Measurements from ENCODE around the gene GRK6. TPM values are rescaled to one million over a fixed set of nuclear protein-coding genes. Genes with fewer than 3 reads are reported as not detected.
A peak's percentile ranks its signal among the peaks of the same experiment; 100 is the strongest.

GRK6 gene
- total RNA-seq, 1 experiment from 2014 or later: 42.3 TPM

DNA sequence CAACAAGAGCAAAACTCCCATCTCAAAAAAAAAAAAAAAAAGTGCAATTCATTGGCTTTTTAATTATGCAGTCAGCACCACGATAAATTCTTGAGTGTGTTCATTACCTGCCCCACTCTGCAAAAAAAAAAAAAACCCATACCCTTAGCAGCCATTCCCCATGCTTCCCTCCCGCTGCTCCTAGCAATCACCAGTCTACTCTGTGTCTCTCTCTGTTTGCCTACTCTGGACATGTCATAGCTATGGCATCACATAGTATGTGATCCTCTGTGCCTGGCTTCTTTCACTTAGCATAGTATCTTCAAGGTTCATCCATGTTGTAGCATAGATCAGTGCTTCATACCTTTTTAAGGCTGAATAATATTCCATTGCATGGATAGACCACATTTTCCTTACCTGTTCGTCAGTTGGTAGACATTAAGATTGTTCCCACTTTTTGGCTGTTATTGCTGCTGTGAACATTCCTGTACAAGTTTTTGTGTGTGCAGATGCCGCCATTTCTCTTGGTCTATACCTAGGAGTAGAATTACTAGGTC is 13.1 kb downstream of the GRK6 start:
- DNase-seq (ENCODE audit: low read depth): no peak

DNA sequence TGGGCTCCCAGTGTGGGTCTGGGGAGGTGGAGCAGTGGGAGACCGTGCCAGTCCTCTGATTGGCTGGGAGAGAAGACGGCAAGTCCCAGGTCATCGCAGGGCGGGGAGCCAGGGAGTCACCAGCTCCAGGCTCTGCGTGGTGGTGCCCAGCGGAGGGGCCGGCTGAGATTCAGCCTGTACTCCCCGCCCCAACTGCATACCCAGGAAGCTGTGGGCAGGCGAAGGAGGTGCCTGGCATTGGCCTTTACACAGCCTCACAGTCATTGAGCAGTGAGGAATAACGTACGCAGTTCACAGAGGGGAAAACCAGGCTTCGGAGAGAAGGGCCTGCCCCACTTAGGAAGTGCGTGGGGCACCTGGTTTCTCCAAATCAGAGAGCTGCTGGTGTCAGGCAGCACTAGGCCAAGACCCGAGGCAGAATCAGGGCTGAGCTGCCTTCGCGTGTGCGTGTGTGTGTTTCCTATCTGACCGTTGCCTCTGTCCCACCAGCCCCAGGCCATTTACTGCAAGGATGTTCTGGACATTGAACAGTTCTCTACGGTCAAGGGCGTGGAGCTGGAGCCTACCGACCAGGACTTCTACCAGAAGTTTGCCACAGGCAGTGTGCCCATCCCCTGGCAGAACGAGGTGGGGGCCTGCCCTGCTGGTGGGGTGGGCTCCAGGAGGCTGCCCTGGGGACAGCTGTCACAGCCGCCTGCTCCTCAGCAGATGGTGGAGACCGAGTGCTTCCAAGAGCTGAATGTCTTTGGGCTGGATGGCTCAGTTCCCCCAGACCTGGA is 13.9 kb downstream of the GRK6 start:
- no peak for DNase-seq (ENCODE audit: low read depth)

DNA sequence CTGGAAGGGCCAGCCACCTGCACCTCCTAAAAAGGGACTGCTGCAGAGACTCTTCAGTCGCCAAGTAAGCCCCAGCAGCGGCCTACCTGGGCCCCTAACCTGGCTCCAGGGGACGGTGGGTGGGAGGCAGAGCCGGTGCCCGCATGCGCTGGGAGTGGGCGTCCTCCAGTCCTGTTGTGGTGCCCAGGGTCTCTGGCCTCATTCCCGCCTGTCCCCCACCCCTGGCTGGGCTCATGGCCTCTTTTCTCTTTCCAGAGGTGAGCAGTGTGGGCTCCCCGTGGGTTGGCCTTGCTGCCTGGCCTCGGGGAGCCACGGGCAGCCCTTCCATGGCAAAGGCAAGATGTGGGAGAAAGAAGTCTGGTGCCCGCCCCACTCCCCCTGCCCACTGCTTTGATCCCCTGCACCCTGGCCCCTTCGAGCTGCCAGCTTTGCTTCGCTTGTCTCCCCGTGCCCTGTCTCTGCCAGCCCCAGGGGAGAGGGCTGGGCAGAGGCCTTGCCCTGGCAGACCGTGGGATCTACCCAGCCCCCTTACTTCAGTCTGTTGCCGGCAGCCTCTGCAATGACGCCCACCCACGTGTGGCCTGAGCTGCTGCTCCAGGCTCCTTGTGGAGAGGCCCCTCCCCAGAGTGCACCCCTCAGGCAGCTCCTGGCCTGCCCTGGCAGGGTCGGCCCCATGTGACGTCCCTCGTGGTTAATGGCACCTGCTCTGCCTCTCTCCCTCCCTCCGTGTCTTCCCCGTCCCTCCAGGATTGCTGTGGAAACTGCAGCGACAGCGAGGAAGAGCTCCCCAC is 14.7 kb downstream of the GRK6 start:
- DNase-seq (ENCODE audit: low read depth): no peak

DNA sequence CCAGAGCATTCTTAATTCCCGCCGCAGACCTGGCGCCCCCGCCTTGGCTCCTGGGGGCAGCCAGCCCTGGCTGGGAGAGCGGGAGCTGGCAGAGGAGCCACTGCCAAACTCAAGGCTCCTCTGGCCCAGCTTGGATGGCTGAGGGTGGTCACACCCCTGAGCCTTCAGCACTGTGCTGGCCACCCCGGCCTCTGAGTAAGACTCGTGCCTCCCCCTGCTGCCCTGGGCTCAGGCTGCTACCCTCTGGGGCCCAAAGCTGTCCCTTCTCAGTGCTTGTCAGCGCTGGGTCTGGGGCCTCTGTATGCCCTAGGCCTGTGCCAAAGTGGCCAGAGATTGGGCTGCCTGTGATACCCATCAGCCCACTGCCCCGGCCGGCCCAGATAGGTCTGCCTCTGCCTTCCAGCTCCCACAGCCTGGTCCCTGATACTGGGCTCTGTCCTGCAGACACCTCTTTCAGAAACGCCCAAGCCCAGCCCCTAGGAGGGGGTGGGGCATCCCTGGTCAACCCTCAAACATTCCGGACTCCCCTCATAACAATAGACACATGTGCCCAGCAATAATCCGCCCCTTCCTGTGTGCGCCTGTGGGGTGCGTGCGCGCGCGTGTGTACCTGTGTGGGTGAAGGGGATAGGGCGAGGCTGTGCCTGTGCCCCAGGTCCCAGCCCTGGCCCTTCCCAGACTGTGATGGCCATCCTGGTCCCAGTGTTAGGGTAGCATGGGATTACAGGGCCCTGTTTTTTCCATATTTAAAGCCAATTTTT is 15.8 kb downstream of the GRK6 start:
- DNase-seq (ENCODE audit: low read depth): no peak

DNA sequence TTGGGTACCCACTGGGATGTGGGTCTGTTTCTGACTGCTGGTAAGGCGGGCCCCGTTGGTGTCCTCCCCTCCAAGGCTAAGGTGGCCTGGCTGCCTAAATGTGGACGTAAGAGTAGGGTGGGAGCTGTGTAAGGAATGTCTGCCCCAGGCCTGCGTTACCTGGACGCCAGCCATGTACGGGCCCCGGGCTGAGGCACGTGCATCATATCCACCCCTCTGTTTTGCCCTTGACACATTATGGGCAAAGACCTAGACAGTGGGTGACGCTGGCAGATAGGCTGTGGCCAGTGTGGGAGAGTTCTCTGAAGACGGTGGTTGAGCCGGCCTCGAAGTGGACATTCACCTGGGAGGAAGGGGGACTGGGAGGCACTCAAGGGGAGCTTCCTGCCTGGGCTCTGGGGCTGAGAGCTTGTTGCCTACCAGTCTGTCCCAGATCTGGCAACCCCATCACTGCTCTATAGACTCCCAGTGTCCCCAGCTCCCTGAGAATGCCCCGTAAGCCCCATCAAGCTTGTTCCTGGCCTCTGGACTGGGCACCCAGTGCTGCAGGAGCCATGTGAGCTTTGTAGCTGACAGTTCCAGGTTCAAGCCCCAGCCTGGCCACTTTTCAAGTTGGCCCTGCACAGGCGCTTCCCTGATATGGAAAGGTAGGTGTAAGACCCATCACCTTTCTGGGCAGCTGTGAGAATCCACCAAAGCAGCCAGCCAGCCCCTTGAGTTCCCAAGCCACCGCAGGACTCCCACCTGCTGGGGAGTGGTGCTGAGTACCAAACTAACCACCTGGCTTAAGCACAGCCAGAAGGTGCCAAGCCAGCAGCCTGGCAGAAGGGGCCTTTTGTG is 16.9 kb downstream of the GRK6 start:
- DNase-seq (ENCODE audit: low read depth): no peak

DNA sequence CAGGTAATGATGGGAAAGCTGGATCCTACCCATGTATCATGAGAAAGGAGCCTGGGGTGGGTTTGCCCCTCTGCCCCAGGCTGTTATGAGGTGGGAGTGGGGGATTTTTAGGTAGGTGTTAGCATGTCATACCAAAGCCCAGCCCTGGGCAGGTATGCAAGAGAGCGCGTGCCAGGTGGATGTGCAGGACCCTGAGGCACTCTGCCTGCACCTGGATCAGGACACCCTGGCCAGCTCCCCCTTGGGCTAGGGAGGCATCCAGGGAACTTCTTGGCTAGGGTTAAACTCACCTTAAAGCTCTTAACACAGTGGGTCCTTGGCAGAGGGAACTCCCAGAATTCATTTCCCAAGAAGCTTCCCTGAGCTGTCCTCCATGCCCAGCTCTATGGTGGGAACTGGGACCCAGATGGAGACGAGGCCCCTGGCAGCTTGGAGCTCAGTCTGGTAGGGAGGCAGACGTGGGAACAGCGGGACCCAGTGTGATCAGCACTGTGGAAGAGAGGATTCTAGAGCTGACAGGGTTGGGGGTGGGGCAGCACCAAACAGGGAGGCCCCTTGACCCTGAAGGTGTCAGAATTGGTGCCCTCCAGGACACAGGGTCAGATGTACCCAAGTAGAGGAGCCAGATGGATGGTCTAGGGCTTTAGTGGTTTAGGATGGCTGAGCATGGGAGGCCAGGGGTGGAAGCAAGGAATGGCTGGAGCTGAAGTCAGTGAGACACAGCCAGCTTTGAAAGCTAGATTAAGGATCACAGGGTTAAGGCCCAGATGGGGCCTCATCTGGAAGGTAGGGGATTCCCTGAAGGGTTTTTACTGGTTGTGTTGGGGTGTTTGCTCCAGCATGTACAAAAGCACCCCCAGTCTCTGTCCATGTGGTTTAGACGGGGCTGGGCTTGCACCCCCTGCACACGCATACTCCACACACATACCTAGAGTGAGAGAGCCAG is 17.9 kb downstream of the GRK6 start:
- DNase-seq (ENCODE audit: low read depth): no peak

DNA sequence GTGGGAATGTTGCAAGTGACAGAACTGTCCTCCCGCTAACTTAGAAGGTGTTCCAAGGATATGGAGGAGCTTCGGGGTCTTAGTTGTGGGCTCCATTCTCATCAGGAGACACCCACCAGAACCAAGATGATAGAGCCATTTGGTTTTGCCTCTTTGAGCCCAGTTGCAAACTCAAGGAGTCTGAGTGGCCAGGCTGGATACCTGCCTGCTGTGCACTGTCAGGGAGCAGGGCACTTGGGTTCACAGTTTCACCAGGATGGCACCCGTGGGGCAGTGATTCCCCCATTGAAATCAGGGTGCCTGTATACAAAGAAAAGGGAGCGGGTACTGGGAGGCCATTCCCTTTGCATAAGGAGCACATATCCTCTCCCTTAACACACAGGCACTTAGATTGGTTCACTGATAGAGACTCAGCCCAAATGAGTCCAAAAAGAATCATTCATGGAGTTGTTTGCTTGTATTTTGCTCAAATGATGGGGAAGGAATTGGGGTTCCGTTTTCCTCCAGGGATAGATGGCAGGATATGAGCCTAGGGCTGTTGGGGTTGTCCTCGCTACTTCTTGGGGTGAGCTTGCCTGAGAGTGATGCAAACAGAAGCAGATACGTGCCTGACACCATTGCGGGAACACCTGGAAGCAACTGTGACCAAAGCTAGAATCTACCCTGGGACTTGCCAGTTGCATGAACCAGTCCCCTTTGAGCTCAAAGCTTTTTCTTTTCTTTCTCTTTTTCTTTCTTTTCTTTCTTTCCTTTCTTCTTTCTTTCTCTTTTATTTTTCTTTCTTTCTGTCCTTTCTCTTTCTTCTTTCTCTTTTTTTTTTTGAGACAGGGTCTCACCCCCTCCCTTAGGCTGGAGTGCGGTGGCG is 18.8 kb downstream of the GRK6 start:
- DNase-seq (ENCODE audit: low read depth): no peak

DNA sequence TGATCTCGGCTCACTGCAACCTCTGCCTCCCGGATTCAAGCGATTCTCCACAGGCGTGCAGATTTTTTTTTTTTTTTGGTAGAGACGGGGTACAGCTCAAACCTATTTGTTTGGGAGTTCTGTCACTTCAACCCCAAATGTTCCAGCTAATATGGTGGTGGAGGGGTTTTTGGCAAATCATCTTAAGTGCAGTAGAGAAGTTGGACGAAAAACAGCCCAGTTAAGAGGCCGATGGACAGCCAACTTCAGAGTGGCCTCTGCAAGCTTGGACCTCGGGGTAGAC is 19.4 kb downstream of the GRK6 start:
- no peak for DNase-seq (ENCODE audit: low read depth)

DNA sequence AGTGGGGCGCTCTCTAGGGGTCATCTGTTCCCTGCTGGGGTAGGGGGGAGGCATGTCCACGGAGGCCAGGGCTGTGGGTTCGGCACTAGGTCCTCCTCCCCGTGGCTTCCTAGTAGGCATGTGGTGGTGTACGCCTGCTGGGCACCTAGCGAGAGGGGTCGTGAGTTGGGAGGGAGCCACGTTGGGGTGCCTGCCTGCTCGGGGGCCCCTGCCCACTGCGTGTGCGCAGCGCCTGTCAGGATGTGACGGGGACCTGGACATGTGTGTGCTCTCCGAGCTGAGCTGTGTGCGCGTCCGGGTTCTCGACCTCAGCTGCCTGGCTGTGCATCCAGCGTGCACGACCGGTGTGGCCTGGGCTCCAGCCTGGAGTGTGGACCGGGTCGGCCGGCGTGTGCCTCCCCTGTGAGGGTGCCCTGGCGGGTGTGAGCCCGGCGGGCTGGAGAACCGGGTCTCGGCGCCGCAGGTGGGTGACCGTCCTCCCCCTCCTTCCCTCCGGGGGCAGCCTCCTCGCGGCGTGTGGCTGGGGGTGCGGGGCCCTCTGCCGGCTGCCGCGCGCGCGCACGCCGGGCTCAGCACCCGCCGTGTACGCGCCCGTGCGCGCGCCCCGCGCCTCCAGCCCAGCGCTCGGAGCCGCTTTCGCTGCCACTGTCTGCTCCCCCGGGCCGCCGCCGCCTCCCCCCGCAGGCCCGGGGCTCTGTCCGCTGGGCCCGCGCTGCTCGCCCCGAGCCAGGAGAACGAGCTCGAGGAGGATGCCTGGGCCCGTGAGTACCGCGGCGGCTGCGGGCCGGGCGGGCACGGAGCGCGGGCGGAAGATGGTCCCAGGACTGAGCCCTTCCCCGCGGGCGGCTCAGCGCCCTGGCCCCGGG is 20.0 kb downstream of the GRK6 start, which contains the start of gene PRR7:
TSS of gene PRR7 (plus strand) at position 615 of the 866 bp plus-strand sequence. CDS start 8,254 bp downstream, outside the sequence.
- peak; percentile 56 for DNase-seq (ENCODE audit: low read depth)

DNA sequence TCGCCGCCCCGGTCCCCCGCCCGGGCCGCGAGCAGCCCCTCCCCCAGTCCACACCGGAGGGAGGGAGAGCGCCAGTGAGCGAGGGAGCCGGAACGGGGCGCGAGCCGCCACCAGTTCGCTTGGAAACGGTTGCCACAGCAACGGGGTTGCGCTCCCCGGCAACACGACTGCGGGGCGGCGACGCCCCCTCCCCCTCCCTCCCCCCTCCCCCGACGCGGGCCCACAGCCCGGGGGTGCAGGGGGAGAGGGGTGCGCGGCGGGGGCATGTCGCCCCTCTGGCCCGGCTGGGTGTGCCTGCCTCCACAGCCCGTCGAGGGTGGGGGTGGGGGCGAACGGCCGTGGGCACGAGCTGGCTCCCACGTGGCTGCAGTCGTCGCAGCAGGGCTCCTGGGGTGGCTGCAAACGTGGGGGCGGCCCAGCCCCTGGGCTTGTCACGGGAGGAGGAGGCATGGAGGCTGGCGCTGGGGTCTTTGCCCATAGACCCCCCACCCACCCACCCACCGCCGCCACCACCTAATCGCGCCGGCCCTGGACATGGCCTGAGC is 20.7 kb downstream of the GRK6 start:
- peak; percentile 61 for DNase-seq (ENCODE audit: low read depth)

DNA sequence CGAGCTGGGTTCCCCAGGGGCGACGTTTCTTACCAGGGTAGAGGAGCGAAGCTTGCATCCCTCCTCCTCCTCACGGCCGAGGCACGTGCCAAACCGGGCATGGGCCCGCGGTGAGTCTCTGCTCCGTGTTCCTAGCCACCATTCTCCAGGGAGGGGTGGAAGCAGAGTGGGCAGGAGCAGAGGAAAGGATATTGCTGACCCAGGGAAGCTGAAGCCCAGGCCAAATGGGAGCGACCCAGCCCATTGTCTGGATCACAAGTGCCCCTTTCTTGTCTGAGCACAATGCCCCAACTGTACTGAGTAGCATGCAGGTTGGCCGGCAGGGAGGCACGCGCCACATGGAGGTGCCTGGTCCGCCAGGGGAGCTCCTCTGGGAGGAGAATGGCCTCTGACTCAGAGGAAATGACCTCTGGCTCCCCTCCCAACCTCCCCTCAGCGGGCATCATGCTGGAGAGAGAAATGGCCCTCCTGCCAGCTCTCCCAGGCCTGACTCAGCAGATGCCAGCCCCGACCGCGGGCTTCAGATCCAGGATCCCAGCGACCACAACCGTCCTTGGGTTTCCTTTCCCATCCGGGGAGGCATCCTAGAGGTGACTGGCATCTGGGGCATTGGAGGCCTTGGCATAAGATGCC is 21.3 kb downstream of the GRK6 start:
- peak; percentile 99 for DNase-seq (ENCODE audit: low read depth)

DNA sequence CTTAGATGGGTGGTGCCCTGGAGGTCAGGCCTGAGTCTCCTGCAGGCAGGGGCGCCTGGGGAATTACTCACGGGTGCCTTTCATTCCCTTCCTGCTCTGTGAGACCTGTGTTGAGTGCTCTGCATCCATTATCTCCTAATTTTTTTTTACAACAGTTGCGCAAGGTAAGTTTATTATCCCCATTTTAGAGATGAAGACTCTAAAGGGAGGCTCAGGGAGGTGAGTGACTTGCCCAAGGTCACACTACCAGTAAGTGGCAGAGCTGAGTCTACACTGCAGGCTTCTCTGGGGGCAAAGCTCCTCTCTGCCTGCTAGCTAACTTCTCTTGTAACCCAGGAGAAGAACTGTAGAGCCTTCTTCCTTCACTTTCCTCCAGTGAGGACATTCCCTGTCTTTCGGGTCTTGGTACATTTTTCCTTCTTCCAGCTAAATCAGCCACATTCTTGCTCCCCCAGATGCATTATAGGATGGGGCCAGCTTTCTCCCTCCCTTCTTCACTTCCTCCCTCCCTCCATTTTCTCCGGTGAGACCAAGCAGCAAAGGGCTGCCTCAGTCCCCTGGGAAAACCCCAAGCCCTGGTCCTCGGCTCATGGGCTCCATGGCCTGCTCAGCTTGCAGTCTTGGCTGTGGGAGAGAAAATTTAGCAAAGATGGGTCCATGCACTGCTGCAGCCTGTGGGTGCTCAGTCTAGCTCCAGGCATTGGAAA is 21.9 kb downstream of the GRK6 start:
- DNase-seq (ENCODE audit: low read depth): no peak

DNA sequence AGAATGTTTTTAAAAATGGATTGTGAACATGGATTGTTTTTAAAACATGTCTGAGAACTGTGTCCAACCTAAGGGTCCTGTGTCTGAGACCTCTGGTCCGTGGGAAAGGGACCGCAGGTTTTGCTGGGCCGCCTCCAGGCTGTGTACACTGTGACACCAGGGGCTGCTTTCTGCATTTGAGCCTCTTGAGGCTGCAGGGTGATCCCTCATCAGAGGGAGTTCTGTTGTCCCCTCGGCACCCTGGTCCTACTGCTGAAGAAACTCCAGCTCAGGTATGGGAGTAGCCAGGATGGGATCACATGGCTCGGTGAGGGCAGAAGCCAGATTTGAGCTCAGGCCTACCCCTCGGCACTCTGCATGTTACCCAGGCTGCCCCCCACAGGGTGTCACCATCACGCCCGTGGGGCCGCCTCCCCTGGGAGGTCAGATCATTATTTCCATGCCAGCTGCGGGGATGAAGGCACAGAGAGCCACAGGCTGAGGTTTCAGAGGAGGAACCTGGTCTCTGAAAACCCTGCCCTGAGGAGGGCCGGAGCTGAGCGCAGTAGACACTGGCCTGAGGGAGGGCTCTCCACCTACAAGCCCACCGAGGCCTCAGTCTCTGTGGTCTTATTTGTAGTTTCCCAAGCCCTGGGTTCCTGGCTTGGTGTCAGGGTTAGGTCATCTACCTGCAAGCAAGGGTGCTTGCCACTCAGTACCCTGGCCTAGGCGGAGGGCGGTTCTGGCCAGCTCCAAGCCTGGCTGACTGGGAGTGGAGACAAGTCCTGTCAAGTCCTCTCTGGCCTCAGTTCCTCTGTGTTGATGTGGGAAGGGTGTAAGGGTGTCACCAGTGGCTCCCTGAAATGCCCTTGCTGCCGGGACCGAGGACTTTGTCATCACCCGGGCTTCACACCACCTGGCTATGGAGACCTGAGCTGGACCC is 22.9 kb downstream of the GRK6 start:
- no peak for DNase-seq (ENCODE audit: low read depth)

DNA sequence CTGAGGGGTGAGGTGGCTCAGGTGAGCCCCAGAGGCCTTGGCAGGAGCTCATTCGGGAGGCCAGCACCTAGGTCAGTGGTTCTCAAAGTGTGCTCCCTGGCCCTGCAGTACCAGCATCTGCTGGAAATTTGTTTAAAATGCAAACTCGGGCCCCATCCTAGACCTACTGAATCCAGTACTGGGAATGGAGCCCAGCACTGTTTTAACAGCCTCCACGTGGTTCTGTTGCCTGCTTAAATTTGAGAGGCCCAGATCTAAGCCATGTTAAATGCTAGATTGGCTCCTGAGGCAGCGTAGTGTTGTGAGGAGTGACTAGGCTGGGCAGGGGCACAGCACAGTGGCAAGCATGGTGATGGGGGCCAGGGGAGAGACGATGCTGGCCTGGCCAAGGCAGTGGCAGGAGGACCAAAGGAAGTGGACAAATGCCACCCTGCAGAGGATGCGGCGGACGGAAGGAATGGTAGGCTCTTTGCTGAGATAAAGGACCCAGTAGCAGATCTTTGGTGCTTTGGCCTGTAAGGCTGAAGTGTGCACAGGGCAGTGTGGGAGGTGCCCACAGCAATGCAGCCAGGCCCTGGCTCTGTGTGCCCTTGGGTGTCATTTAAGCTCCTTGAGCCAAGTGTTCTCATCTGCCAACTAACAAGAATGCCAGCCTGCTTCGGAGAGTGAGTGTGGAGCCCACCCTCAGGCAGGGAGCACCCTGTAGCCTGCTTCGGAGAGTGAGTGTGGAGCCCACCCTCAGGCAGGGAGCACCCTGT is 24.4 kb downstream of the GRK6 start:
- DNase-seq (ENCODE audit: low read depth): no peak

All from HT1080 (cell line).